Left lung (tissue), 10 donors: ENCODE results near the gene BBLN. TPM values are rescaled to one million over a fixed set of nuclear protein-coding genes. Genes with fewer than 3 reads are reported as not detected.

Source experiments
- ATAC-seq: fragments of 200-7000 bp; cut with Tn5 transposase; one replicate; pipeline ENCODE4 v1.9.1; 2020; ENCODE audit warnings: moderate library complexity
- DNase-seq, 4 donors: peaks; one replicate each; pipeline ENCODE4 v3.0.0-alpha.2; 2013 to 2020
- H3K27ac ChIP-seq, 2 donors: fragments of 200-600 bp; sonication (generic) in 1 of 2; one replicate each; pipeline versions ENCODE4 v1.5.0 to v1.8.0; 2020 to 2021
- H3K27me3 ChIP-seq, 2 donors: fragments of 200-600 bp; sonication (generic) in 1 of 2; one replicate each; pipeline versions ENCODE4 v1.5.0 to v1.8.0; 2020 to 2021
- H3K36me3 ChIP-seq, 2 donors: fragments of 200-600 bp; sonication (generic) in 1 of 2; one replicate each; pipeline versions ENCODE4 v1.5.0 to v1.8.0; 2020 to 2021
- H3K4me1 ChIP-seq, 2 donors: fragments of 200-600 bp; one replicate each; pipeline ENCODE4 v1.8.0; 2021
- H3K4me3 ChIP-seq, 2 donors: fragments of 200-600 bp; sonication (generic) in 1 of 2; one replicate each; pipeline versions ENCODE4 v1.5.0 to v1.8.0; 2020 to 2021; ENCODE audit warnings: mild to moderate bottlenecking in 1 of 2
- H3K9me3 ChIP-seq, 2 donors: fragments of 200-600 bp; sonication (generic) in 1 of 2; one replicate each; pipeline versions ENCODE4 v1.5.0 to v1.8.0; 2020 to 2021
- intact Hi-C, 2 donors: fragments of 100-400 bp; cut with DNase I; formaldehyde crosslinking; loops; one replicate each; pipeline versions ENCODE4 v1.11.2 to v1.14.2; 2022
- polyA plus RNA-seq, 6 donors: library from polyadenylated mRNA; unstranded; fragments of 120-200 nt; gene quantifications; one replicate each; pipeline ENCODE4 v1.2.1, GENCODE V29; 2013; ENCODE audit not compliant: insufficient read length in 6 of 6
- total RNA-seq, 2 donors: library from RNA; stranded (reverse); fragmentation: NEBNext Ultra II Directional; extraction: Animal tissue kit (Norgen Biotek cat#: 25700); gene quantifications; one replicate each; pipeline ENCODE4 v1.2.1, GENCODE V29; 2021
- TF ChIP-seq, protein P1 (sequence below), 2 donors: fragments of 200-600 bp; sonication (generic) in 1 of 2; IDR thresholded peaks; one replicate each; pipeline versions ENCODE4 v1.5.0 to v1.8.0; 2021; ENCODE audit warnings: antibody characterized with exemption in 2 of 2
- donor health status: DM: no; HTN: yes; CAD: no.
- donor health status: DM: no; HTN: no; CAD: no.

BBLN gene
- total and polyA plus RNA-seq, 8 donors, result 27.1 to 66.0 (median 37.7) TPM

DNA sequence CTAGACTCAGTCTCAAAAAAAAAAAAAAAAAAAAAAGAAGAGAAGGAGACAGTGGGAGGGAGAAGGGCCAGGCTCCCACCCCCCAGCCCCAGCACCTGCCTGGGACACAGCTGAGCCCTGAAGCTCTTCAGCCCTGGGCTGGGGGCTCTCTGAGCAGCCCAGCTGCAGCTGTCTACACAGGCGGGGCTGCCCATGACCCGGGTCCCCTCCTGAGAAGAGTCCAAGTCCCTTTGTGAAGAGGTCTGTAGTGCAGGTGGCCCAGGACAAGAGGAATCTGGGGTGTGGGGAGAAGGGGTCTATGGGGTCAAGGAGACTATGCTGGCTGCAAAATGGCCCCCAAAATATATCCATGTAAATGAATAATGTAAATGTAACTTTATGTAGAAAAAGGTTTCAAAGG is 17.5 kb upstream of the BBLN start:
- Histone ChIP-seq H3K4me3 (no peak overlapping the region), H3K27me3 (no peaks in the 10 kb centered on the region), H3K9me3 (no peaks in the 10 kb centered on the region), H3K4me1 (peaks cover 0 to 20% of the 10 kb centered on the region in 2 donors), H3K27ac (no peak overlapping the region), H3K36me3 (no peaks in the 10 kb centered on the region)
- TF ChIP-seq, protein P1, sequence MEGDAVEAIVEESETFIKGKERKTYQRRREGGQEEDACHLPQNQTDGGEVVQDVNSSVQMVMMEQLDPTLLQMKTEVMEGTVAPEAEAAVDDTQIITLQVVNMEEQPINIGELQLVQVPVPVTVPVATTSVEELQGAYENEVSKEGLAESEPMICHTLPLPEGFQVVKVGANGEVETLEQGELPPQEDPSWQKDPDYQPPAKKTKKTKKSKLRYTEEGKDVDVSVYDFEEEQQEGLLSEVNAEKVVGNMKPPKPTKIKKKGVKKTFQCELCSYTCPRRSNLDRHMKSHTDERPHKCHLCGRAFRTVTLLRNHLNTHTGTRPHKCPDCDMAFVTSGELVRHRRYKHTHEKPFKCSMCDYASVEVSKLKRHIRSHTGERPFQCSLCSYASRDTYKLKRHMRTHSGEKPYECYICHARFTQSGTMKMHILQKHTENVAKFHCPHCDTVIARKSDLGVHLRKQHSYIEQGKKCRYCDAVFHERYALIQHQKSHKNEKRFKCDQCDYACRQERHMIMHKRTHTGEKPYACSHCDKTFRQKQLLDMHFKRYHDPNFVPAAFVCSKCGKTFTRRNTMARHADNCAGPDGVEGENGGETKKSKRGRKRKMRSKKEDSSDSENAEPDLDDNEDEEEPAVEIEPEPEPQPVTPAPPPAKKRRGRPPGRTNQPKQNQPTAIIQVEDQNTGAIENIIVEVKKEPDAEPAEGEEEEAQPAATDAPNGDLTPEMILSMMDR (IDR thresholded peaks at IDR 0.05), result no peak
- peak in 1 of 4 donors; percentile 41 for DNase-seq
- intact Hi-C loops, result no loop called here
- no peak for ATAC-seq

DNA sequence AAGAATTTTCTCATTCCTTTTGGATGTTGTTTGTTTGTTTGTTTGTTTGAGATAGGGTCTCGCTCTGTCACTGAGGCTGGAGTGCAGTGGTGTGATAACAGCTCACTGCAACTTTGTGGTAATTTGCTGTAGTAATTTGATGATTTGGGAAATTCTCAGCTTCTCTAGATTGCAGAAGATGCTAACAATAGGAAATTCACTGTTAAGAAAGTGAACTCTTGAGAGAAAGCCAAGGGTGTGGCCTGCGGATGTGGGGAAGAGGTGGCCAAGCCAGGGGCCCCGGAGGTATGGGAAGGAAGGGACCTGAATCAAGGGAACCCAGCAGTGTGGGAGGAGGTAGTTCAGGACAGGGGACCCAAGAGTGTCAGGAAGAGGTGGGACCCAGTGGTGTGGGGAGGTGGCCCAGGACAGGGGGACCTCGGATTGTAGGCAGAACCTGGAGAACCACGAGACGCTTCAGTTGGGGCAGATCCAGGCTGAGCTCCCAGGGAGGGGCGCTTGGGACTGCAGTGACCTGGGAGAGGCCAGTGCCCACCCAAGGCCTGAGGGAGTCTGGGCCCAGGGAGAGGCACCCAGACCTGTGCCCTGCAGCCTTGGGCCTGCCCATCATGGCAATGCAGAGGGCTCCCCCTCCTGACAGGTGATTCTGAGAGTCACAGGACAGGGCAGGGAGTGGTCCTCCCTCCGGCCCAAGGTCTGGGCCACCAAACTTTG is 16.4 kb upstream of the BBLN start:
- no peaks in the 10 kb centered on the region for H3K36me3 ChIP-seq

DNA sequence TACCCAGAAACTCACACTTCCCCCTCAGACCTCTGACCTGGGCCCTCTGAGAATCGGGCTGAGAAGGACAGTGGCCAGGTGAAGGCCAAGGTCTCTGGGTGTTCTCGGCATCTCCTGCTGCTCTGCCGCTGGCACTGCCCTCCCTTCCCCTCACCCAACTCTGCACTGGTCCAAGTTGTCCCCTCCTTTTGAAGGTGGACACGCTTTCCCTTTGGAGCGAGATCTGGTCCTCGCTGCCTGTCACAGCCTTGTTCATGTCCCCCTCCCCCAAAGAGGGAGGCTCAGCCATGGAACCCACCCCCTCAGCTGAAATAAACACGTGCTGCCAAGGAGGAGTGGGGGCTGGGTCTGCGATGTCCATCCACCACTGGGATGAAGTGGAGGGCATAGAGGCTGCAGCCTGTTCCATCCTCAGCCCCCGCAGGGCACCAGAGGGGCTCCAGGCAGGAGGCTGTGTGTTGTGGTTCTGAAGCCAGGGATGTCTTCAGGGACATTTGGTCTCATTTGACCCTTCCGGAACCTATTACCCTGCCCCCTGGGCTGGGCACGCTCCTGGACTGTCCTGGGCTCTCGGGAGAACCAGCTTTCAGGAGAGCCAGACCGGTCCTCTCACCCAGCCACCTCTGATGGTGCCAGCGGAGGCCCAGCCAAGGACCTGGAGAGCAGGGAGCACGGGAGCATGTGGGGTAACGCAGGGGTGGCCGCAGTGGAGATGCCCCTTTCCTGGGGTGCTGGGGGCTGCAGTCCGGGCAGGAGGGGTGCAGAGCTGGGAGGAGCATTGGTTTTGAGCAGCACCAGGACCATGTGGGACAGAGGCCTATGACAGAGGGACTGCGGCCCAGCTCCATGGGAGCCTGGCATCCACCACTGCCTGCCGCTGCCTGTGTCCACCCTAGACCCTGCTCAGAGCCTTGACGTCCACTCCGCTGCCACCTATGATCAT is 15.6 kb upstream of the BBLN start:
- H3K27ac ChIP-seq, result peak overlapping the region in 1 of 2 donors; percentile 54
- no peaks in the 10 kb centered on the region for H3K9me3 ChIP-seq
- H3K4me1 ChIP-seq, result peaks cover 0 to 32% of the 10 kb centered on the region in 2 donors
- TF ChIP-seq, protein P1 (IDR thresholded peaks at IDR 0.05), result no peak
- no peak for ATAC-seq
- H3K36me3 ChIP-seq, result no peaks in the 10 kb centered on the region
- H3K27me3 ChIP-seq, result no peaks in the 10 kb centered on the region
- intact Hi-C loops, result no loop called here
- peak in 1 of 4 donors; percentile 65 for DNase-seq
- H3K4me3 ChIP-seq, result no peak overlapping the region

More for the DNA sequence above, 16.4 kb upstream of the BBLN start:
- intact Hi-C loops, result no loop called here
- Histone ChIP-seq H3K4me1 (peaks cover 0 to 24% of the 10 kb centered on the region in 2 donors), H3K4me3 (no peak overlapping the region), H3K27ac (peak overlapping the region in 1 of 2 donors; percentile 54), H3K9me3 (no peaks in the 10 kb centered on the region), H3K27me3 (no peaks in the 10 kb centered on the region)
- ATAC-seq (no peak), DNase-seq (peak in 1 of 4 donors; percentile 64)
- TF ChIP-seq, protein P1 (IDR thresholded peaks at IDR 0.05), result no peak

DNA sequence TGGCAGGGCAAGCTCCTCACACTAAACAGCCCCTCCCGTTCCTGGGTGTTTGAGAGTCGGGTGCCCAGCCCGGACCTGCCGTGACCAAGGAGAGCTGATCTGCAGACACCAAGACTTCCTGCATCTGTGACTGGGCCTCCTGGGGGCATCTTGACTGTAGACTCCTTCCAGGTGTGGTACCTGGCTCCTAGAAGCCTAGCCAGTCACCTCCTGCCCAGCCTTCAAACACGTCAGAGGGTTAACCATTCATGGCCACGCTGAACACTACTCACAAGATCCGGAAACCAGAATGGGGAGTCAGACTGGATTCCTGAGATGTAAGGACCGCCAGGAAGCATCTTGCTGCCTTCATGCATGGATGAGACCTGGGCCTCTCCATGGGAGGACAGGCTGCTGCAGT is 14.5 kb upstream of the BBLN start:
- Histone ChIP-seq H3K4me3 (no peak overlapping the region), H3K27me3 (no peaks in the 10 kb centered on the region), H3K4me1 (peaks cover 0 to 42% of the 10 kb centered on the region in 2 donors), H3K27ac (no peak overlapping the region), H3K36me3 (no peaks in the 10 kb centered on the region), H3K9me3 (no peaks in the 10 kb centered on the region)
- DNase-seq, result peak in 2 of 4 donors; percentile 50 to 85
- intact Hi-C loops, result no loop called here
- TF ChIP-seq, protein P1 (IDR thresholded peaks at IDR 0.05), result no peak
- ATAC-seq, result no peak

DNA sequence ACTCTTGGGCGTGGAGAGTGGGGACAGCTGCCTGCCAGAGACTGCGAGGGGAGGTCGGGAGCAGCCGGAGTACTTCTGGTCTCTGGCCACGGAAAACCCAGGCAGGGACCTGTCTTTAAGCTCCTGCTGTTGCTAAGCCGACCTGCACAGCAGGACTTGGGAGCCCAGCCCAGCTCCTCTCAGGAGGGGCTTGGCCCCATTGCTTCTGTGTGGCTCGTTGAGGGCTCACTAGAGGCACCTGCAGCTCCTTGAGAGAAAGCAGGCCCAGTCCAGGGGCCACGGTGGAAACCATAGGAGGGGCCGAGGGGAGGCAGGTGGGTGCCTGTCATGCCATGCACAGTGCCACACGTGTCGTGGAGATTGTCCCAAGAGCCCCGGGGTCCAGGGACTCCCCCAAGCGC is 14.1 kb upstream of the BBLN start:
- Histone ChIP-seq H3K9me3 (no peaks in the 10 kb centered on the region), H3K27ac (no peak overlapping the region), H3K4me3 (no peak overlapping the region), H3K4me1 (peaks cover 0 to 46% of the 10 kb centered on the region in 2 donors), H3K27me3 (no peaks in the 10 kb centered on the region), H3K36me3 (no peaks in the 10 kb centered on the region)
- TF ChIP-seq, protein P1 (IDR thresholded peaks at IDR 0.05), result no peak
- ATAC-seq (no peak), DNase-seq (peak in 2 of 4 donors; percentile 44 to 52)
- intact Hi-C loops, result no loop called here
